ENCODE data around the gene OR5A2.

The OR5A2 gene

GRCh38 chr11:59417023-59417422 is 9.2 kb downstream of the OR5A2 start:
- TF ChIP-seq CTCF (conservative IDR thresholded peaks at IDR 0.05) (no peak), ZFX (IDR thresholded peaks at IDR 0.05) (no peak)
- no peak overlapping the region for H3K27ac ChIP-seq

- TF ChIP-seq ZFX (IDR thresholded peaks at IDR 0.05) (no peak), CTCF (conservative IDR thresholded peaks at IDR 0.05) (no peak)
- no peak overlapping the region for H3K27ac ChIP-seq
These were observed 9.6 kb downstream of the OR5A2 start for GRCh38 chr11:59416613-59417012.

- H3K27ac ChIP-seq: no peak overlapping the region
- TF ChIP-seq CTCF (conservative IDR thresholded peaks at IDR 0.05): no peak
- no peak for TF ChIP-seq ZFX (IDR thresholded peaks at IDR 0.05)
These were observed 11.1 kb downstream of the OR5A2 start for GRCh38 chr11:59415111-59415510.

GRCh38 chr11:59413646-59414045 is 12.6 kb downstream of the OR5A2 start:
- H3K27ac ChIP-seq: no peak overlapping the region
- no peak for TF ChIP-seq CTCF (conservative IDR thresholded peaks at IDR 0.05)
- no peak for TF ChIP-seq ZFX (IDR thresholded peaks at IDR 0.05)

GRCh38 chr11:59403546-59403945 is 22.7 kb downstream of the OR5A2 start:
- no peak for TF ChIP-seq ZFX (IDR thresholded peaks at IDR 0.05)
- TF ChIP-seq CTCF (conservative IDR thresholded peaks at IDR 0.05): no peak
- H3K27ac ChIP-seq: no peak overlapping the region

- TF ChIP-seq ZFX (IDR thresholded peaks at IDR 0.05): no peak
- TF ChIP-seq CTCF (conservative IDR thresholded peaks at IDR 0.05): no peak; the same call in 1 of the 2 replicates
- no peak overlapping the region for H3K27ac ChIP-seq
These were observed 25.0 kb downstream of the OR5A2 start for GRCh38 chr11:59401262-59401552.

GRCh38 chr11:59400461-59401261 is 25.6 kb downstream of the OR5A2 start:
- TF ChIP-seq ZFX (IDR thresholded peaks at IDR 0.05) (no peak), CTCF (conservative IDR thresholded peaks at IDR 0.05) (no peak)

More at GRCh38 chr11:59400461-59401261, 25.6 kb downstream of the OR5A2 start:
- H3K27ac ChIP-seq: no peak overlapping the region
